ENCODE results near the gene NLRC5.

Gene NLRC5

DNA sequence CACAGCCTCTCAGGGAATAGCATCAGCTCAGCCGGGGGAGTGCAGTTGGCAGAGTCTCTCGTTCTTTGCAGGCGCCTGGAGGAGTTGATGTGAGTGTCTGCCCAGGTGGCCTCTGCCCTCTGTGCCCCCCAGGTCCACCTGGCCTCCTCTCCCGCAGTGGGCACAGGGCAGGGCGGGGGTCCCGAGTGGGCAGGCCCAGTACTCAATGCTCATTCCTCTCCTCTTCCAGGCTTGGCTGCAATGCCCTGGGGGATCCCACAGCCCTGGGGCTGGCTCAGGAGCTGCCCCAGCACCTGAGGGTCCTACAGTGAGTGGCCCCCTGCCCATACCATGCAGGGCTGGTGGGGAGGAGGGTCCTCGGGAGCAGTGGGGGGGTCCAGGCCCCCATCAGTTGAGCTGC is 88.4 kb downstream of the NLRC5 start:
- TF ChIP-seq RARB (CRISPR knock-in tag; IDR thresholded peaks at IDR 0.05) (no peak), ISL1 (CRISPR knock-in tag; IDR thresholded peaks at IDR 0.05) (no peak), ZC3H10 (CRISPR knock-in tag; IDR thresholded peaks at IDR 0.05) (no peak), CSDC2 (CRISPR knock-in tag; IDR thresholded peaks at IDR 0.05) (no peak), SNAI2 (CRISPR knock-in tag; IDR thresholded peaks at IDR 0.05) (no peak), ZNF70 (CRISPR knock-in tag; IDR thresholded peaks at IDR 0.05) (no peak), ZNF565 (CRISPR knock-in tag; conservative IDR thresholded peaks at IDR 0.05; ENCODE audit: low read depth) (no peak), OSR1 (CRISPR knock-in tag; IDR thresholded peaks at IDR 0.05) (no peak), BACH2 (CRISPR knock-in tag; IDR thresholded peaks at IDR 0.05; ENCODE audit: borderline replicate concordance) (no peak), ESRRG (CRISPR knock-in tag; IDR thresholded peaks at IDR 0.05) (no peak), ARNTL (CRISPR knock-in tag; IDR thresholded peaks at IDR 0.05; ENCODE audit: borderline replicate concordance, low read depth) (no peak), ZNF8 (CRISPR knock-in tag; IDR thresholded peaks at IDR 0.05) (no peak), ZFP3 (CRISPR knock-in tag; IDR thresholded peaks at IDR 0.05) (no peak), TCF4 (CRISPR knock-in tag; IDR thresholded peaks at IDR 0.05; ENCODE audit: borderline replicate concordance) (no peak), TOX (CRISPR knock-in tag; IDR thresholded peaks at IDR 0.05; ENCODE audit: borderline replicate concordance) (no peak), GLIS3 (CRISPR knock-in tag; IDR thresholded peaks at IDR 0.05) (no peak)
- TF ChIP-seq, protein P1, sequence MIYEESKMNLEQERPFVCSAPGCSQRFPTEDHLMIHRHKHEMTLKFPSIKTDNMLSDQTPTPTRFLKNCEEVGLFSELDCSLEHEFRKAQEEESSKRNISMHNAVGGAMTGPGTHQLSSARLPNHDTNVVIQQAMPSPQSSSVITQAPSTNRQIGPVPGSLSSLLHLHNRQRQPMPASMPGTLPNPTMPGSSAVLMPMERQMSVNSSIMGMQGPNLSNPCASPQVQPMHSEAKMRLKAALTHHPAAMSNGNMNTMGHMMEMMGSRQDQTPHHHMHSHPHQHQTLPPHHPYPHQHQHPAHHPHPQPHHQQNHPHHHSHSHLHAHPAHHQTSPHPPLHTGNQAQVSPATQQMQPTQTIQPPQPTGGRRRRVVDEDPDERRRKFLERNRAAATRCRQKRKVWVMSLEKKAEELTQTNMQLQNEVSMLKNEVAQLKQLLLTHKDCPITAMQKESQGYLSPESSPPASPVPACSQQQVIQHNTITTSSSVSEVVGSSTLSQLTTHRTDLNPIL (CRISPR knock-in tag; IDR thresholded peaks at IDR 0.05; ENCODE audit: low read depth) = no peak
- TF ChIP-seq, protein P2, sequence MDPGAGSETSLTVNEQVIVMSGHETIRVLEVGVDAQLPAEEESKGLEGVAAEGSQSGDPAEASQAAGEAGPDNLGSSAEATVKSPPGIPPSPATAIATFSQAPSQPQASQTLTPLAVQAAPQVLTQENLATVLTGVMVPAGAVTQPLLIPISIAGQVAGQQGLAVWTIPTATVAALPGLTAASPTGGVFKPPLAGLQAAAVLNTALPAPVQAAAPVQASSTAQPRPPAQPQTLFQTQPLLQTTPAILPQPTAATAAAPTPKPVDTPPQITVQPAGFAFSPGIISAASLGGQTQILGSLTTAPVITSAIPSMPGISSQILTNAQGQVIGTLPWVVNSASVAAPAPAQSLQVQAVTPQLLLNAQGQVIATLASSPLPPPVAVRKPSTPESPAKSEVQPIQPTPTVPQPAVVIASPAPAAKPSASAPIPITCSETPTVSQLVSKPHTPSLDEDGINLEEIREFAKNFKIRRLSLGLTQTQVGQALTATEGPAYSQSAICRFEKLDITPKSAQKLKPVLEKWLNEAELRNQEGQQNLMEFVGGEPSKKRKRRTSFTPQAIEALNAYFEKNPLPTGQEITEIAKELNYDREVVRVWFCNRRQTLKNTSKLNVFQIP (CRISPR knock-in tag; IDR thresholded peaks at IDR 0.05; ENCODE audit: borderline replicate concordance, low read depth) = no peak
- TF ChIP-seq, protein P3, sequence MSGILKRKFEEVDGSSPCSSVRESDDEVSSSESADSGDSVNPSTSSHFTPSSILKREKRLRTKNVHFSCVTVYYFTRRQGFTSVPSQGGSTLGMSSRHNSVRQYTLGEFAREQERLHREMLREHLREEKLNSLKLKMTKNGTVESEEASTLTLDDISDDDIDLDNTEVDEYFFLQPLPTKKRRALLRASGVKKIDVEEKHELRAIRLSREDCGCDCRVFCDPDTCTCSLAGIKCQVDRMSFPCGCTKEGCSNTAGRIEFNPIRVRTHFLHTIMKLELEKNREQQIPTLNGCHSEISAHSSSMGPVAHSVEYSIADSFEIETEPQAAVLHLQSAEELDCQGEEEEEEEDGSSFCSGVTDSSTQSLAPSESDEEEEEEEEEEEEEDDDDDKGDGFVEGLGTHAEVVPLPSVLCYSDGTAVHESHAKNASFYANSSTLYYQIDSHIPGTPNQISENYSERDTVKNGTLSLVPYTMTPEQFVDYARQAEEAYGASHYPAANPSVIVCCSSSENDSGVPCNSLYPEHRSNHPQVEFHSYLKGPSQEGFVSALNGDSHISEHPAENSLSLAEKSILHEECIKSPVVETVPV (CRISPR knock-in tag; IDR thresholded peaks at IDR 0.05) = no peak
- TF ChIP-seq, protein P4, sequence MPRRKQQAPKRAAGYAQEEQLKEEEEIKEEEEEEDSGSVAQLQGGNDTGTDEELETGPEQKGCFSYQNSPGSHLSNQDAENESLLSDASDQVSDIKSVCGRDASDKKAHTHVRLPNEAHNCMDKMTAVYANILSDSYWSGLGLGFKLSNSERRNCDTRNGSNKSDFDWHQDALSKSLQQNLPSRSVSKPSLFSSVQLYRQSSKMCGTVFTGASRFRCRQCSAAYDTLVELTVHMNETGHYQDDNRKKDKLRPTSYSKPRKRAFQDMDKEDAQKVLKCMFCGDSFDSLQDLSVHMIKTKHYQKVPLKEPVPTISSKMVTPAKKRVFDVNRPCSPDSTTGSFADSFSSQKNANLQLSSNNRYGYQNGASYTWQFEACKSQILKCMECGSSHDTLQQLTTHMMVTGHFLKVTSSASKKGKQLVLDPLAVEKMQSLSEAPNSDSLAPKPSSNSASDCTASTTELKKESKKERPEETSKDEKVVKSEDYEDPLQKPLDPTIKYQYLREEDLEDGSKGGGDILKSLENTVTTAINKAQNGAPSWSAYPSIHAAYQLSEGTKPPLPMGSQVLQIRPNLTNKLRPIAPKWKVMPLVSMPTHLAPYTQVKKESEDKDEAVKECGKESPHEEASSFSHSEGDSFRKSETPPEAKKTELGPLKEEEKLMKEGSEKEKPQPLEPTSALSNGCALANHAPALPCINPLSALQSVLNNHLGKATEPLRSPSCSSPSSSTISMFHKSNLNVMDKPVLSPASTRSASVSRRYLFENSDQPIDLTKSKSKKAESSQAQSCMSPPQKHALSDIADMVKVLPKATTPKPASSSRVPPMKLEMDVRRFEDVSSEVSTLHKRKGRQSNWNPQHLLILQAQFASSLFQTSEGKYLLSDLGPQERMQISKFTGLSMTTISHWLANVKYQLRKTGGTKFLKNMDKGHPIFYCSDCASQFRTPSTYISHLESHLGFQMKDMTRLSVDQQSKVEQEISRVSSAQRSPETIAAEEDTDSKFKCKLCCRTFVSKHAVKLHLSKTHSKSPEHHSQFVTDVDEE (CRISPR knock-in tag; IDR thresholded peaks at IDR 0.05) = no peak
- ATAC-seq = no peak

DNA sequence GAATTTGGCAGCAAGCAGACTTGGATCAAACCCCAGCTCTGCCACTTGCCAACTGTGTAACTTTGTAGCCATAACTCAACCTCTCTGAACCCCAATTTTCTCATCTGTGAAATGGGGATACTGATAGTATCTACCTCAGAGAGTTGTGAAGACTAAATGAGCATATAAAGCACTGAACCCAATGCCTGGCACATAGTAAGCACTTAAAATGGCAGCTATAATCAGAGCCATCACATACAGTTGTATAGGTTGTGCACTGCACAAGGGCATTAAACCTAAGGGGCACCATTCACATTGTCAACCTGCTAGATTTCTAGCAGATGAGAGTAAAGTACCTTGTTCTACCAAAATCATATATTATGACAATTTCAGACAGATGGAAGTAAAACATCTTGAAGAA is 92.4 kb downstream of the NLRC5 start:
- no peak for ATAC-seq
- TF ChIP-seq BACH2 (CRISPR knock-in tag; IDR thresholded peaks at IDR 0.05; ENCODE audit: borderline replicate concordance) (no peak), CSDC2 (CRISPR knock-in tag; IDR thresholded peaks at IDR 0.05) (no peak), SNAI2 (CRISPR knock-in tag; IDR thresholded peaks at IDR 0.05) (no peak), TOX (CRISPR knock-in tag; IDR thresholded peaks at IDR 0.05; ENCODE audit: borderline replicate concordance) (no peak), ISL1 (CRISPR knock-in tag; IDR thresholded peaks at IDR 0.05) (no peak), ZC3H10 (CRISPR knock-in tag; IDR thresholded peaks at IDR 0.05) (no peak), ARNTL (CRISPR knock-in tag; IDR thresholded peaks at IDR 0.05; ENCODE audit: borderline replicate concordance, low read depth) (no peak), OSR1 (CRISPR knock-in tag; IDR thresholded peaks at IDR 0.05) (no peak), RARB (CRISPR knock-in tag; IDR thresholded peaks at IDR 0.05) (no peak), ESRRG (CRISPR knock-in tag; IDR thresholded peaks at IDR 0.05) (no peak), ZNF565 (CRISPR knock-in tag; conservative IDR thresholded peaks at IDR 0.05; ENCODE audit: low read depth) (no peak), GLIS3 (CRISPR knock-in tag; IDR thresholded peaks at IDR 0.05) (no peak)
- TF ChIP-seq, protein P4 (CRISPR knock-in tag; IDR thresholded peaks at IDR 0.05) = no peak
- TF ChIP-seq, protein P1 (CRISPR knock-in tag; IDR thresholded peaks at IDR 0.05; ENCODE audit: low read depth) = no peak
- TF ChIP-seq, protein P2 (CRISPR knock-in tag; IDR thresholded peaks at IDR 0.05; ENCODE audit: borderline replicate concordance, low read depth) = no peak

Data from SK-N-SH treated with all-trans-retinoic acid at 6 μM for 48 hours (cell line).